A172 (cell line): ENCODE measurements around the gene GALNT1. TPM values are rescaled to one million over a fixed set of nuclear protein-coding genes. Genes with fewer than 3 reads are reported as not detected.
A peak's percentile ranks its signal among the peaks of the same experiment; 100 is the strongest.

Experiments used
- DNase-seq: peaks from one replicate; pipeline ENCODE4 v3.0.0-alpha.2; 2015; ENCODE audit warnings: low spot score
- total RNA-seq: library from RNA; depleted of rRNA; stranded (reverse); fragments of >200 nt; shearing (Covaris generic); gene quantifications from 2 replicates; pipeline ENCODE4 v1.2.3, GENCODE V29; 2014; rRNA removed

The GALNT1 gene
- total RNA-seq, 1 experiment from 2014 or later: 144 TPM

GRCh38 chr18:35756506-35757117, 175.1 kb downstream of the GALNT1 start:
- DNase-seq: peak; percentile 64

Other genes starting within 250 kb of the GALNT1 start
- gene ZNF24, start 237.3 kb upstream of the GALNT1 start, total RNA-seq: 44.0 and 55.7 TPM in 2 replicates
- gene ZNF396, start 204.4 kb upstream of the GALNT1 start, total RNA-seq: 0.33 and 0.57 TPM in 2 replicates
- 3.5 and 9.6 TPM in 2 replicates for gene INO80C, start 83.8 kb upstream of the GALNT1 start, total RNA-seq